Measurements from ENCODE around the gene CTNNA2. TPM values are rescaled to one million over a fixed set of nuclear protein-coding genes. Genes with fewer than 3 reads are reported as not detected.
A peak's percentile ranks its signal among the peaks of the same experiment; 100 is the strongest.

The CTNNA2 gene
- total RNA-seq, 6 donors from 2014 or later: not detected

- no peak for ATAC-seq (ENCODE audit: low FRiP score in 2 of 2)
- no peaks in the 10 kb centered on the region for H3K36me3 ChIP-seq
- no peaks in the 10 kb centered on the region for H3K9me3 ChIP-seq
- 75 to 82% methylated on average over 3 of the region's 3 CpGs for WGBS, 2 donors
- H3K4me3 ChIP-seq: no peak overlapping the region
- H3K27ac ChIP-seq: no peak overlapping the region
- H3K4me1 ChIP-seq: no peaks in the 10 kb centered on the region
- no peak for TF ChIP-seq EP300 (IDR thresholded peaks at IDR 0.05)
- no peak for TF ChIP-seq POLR2A (IDR thresholded peaks at IDR 0.05)
- TF ChIP-seq, protein P1, sequence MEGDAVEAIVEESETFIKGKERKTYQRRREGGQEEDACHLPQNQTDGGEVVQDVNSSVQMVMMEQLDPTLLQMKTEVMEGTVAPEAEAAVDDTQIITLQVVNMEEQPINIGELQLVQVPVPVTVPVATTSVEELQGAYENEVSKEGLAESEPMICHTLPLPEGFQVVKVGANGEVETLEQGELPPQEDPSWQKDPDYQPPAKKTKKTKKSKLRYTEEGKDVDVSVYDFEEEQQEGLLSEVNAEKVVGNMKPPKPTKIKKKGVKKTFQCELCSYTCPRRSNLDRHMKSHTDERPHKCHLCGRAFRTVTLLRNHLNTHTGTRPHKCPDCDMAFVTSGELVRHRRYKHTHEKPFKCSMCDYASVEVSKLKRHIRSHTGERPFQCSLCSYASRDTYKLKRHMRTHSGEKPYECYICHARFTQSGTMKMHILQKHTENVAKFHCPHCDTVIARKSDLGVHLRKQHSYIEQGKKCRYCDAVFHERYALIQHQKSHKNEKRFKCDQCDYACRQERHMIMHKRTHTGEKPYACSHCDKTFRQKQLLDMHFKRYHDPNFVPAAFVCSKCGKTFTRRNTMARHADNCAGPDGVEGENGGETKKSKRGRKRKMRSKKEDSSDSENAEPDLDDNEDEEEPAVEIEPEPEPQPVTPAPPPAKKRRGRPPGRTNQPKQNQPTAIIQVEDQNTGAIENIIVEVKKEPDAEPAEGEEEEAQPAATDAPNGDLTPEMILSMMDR (IDR thresholded peaks at IDR 0.05): no peak
- TF ChIP-seq POLR2AphosphoS5 (IDR thresholded peaks at IDR 0.05): no peak
- no peaks in the 10 kb centered on the region for H3K27me3 ChIP-seq
- no peak for DNase-seq
Measured at GRCh38 chr2:79981316-79981715, 468.5 kb downstream of the CTNNA2 start.

DNA sequence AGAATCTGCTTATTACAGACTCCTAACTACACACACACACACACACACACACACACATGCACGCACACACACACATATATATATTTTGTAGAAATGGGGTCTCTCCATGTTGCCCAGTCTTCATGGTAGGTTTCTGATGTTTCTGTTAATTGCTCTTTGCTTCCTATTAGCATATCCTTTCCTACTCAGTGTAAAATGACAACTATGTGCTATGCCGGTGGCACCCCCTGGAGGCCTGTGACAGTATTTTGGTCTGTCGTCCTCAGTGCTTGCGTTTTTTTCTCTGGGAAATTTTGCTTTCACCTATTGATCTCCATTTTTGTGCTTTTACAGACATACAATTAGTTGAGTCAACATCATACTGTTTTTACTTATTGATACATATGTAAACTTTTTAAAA is 469.6 kb downstream of the CTNNA2 start:
- Histone ChIP-seq H3K27ac (no peak overlapping the region), H3K4me3 (no peak overlapping the region), H3K36me3 (no peaks in the 10 kb centered on the region), H3K9me3 (no peaks in the 10 kb centered on the region), H3K4me1 (no peaks in the 10 kb centered on the region), H3K27me3 (no peaks in the 10 kb centered on the region)
- ATAC-seq (ENCODE audit: low FRiP score in 2 of 2): no peak
- 59 to 63% methylated on average over 4 of the region's 4 CpGs for WGBS, 2 donors
- TF ChIP-seq, protein P1 (IDR thresholded peaks at IDR 0.05): peak in 1 of 6 experiments; percentile 14
- TF ChIP-seq POLR2AphosphoS5 (IDR thresholded peaks at IDR 0.05) (no peak), POLR2A (IDR thresholded peaks at IDR 0.05) (no peak)
- no peak for DNase-seq

DNA sequence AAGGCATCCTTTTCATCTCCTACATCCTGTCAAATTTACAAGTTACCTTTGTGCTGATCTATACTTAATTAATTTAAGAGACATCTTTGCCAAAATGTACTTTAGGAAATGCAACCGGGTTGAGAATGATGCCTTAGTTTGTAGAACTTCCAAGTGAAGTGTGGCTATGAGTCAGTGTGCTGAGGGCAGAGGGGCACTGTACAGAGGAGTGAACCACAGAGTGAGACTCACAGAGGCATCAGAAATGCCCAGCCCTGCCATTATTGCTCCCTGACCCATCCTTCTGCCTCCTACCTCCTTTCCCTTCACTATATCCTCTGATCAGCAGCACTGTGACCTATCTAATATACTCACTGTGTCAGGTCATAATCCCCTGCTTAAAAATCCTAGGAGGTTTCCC is 471.6 kb downstream of the CTNNA2 start:
- no peaks in the 10 kb centered on the region for H3K4me1 ChIP-seq
- peak in 1 of 2 donors; percentile 26 for ATAC-seq (ENCODE audit: low FRiP score in 2 of 2)
- WGBS, 2 donors: 67 to 77% methylated on average over 1 of the region's 1 CpG

DNA sequence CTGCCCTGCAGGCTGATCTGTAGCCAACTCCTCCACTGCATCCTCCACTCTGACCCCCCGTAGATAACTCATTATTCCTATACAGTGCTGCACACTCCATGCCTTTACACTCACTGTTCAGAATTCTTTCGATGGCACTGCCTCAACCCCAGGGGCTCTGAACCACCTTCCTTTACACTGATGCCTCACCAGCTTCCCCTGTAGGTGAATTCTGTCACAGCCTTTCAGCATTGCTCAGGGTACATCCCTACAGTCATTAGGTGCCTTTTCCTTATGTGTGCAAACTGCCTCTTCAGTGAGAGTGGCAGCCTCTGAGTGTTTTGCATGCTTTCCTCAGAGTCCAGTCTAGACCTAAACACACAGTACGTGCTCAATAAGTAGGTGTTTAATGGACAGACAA is 472.3 kb downstream of the CTNNA2 start:
- Histone ChIP-seq H3K36me3 (no peaks in the 10 kb centered on the region), H3K4me3 (no peak overlapping the region), H3K9me3 (no peaks in the 10 kb centered on the region), H3K4me1 (no peaks in the 10 kb centered on the region), H3K27ac (no peak overlapping the region), H3K27me3 (no peaks in the 10 kb centered on the region)
- DNase-seq (no peak), ATAC-seq (ENCODE audit: low FRiP score in 2 of 2) (no peak)
- TF ChIP-seq EP300 (IDR thresholded peaks at IDR 0.05) (no peak), POLR2A (IDR thresholded peaks at IDR 0.05) (no peak), POLR2AphosphoS5 (IDR thresholded peaks at IDR 0.05) (no peak)
- TF ChIP-seq, protein P1 (IDR thresholded peaks at IDR 0.05): no peak
- WGBS, 2 donors: 84 to 87% methylated on average over 3 of the region's 3 CpGs

More for the DNA sequence above, 471.6 kb downstream of the CTNNA2 start:
- Histone ChIP-seq H3K36me3 (no peaks in the 10 kb centered on the region), H3K9me3 (no peaks in the 10 kb centered on the region), H3K27ac (no peak overlapping the region), H3K27me3 (no peaks in the 10 kb centered on the region), H3K4me3 (no peak overlapping the region)
- DNase-seq: no peak
- TF ChIP-seq POLR2A (IDR thresholded peaks at IDR 0.05): no peak

- no peaks in the 10 kb centered on the region for H3K4me1 ChIP-seq
- no peaks in the 10 kb centered on the region for H3K9me3 ChIP-seq
- 73 to 91% methylated on average over 2 of the region's 2 CpGs for WGBS, 2 donors
- no peak overlapping the region for H3K27ac ChIP-seq
- ATAC-seq (ENCODE audit: low FRiP score in 2 of 2): no peak
- H3K27me3 ChIP-seq: no peaks in the 10 kb centered on the region
- TF ChIP-seq, protein P1 (IDR thresholded peaks at IDR 0.05): no peak
- no peak for TF ChIP-seq EP300 (IDR thresholded peaks at IDR 0.05)
- no peak for TF ChIP-seq POLR2AphosphoS5 (IDR thresholded peaks at IDR 0.05)
- TF ChIP-seq POLR2A (IDR thresholded peaks at IDR 0.05): no peak
- no peak overlapping the region for H3K4me3 ChIP-seq
- no peaks in the 10 kb centered on the region for H3K36me3 ChIP-seq
- no peak for DNase-seq
Measured at GRCh38 chr2:79985571-79985970, 472.7 kb downstream of the CTNNA2 start.
